GM08714 (cell line): Measurements from ENCODE around the gene HIPK2.

Source experiments
- H3K4me3 ChIP-seq: fragments of 200-500 bp; sonication (Bioruptor generic); 2 replicates; pipeline ENCODE4 v1.5.1; 2014; ENCODE audit warnings: mild to moderate bottlenecking, low read length, inconsistent platforms
- ZNF274 ChIP-seq: IDR thresholded peaks from 2 replicates; pipeline ENCODE4 v1.6.1; 2012; ENCODE audit warnings: mild to moderate bottlenecking, low read depth, low read length

The HIPK2 gene

DNA sequence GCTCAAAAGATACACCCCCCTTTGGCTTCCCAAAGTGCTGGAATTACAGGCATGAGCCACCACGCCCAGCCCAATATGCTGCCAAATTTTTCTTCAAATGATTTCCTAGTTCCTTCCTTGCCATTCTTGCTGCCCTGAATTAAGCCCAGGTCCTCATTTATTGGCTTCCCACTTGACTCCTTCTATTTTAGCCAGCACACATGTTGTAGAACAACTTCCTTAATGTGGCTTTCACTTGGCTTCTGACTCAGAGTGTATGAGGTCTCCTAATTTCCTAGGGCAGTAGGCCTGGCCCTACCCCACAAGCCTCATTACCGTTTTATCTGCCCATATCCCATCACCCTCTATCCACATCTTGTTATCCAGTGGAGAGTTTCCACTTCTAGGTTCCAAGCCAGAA, 21.8 kb upstream of the HIPK2 start:
- H3K4me3 ChIP-seq = no peak overlapping the region
- TF ChIP-seq ZNF274 = no peak

DNA sequence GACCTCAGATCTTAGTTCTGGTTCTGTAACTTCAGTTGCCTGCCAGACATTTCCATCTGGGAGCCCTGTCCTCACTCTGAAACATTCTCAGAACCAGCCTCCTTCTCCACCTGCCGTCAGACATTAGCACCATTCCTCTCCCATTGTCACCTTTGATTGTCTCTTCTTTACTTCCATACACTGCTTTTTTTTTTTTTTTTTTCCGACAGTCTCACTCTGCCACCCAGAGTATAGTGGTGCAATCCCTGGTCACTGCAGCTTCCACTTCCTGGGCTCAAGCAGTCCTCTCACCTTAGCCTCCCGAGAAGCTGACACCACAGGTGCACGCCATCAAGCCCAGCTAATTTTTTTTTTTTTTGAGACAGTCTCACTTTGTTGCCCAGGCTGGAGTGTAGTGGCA, 21.1 kb upstream of the HIPK2 start:
- no peak for TF ChIP-seq ZNF274
- no peak overlapping the region for H3K4me3 ChIP-seq

DNA sequence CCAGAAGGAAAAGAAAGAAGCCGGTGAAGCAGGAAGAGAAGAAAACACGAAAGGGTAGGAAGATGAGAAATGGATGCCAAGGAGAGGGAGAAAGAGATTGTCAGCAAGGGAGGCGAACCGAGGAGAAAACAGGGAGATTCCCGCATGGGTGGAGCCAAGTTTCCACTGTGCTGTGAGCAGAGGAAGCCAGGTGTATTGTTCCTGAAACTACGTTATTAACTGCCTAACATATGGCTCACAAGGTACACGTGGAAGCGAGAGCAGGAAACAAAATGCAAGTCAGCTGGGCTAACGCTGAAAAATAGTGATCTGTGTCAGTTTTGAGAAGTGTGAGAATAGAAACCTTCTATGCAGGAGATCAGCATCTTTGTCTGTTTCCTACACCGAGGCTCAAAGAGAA, 20.4 kb upstream of the HIPK2 start:
- H3K4me3 ChIP-seq = no peak overlapping the region; the same call in 1 of the 2 replicates
- TF ChIP-seq ZNF274 = no peak

DNA sequence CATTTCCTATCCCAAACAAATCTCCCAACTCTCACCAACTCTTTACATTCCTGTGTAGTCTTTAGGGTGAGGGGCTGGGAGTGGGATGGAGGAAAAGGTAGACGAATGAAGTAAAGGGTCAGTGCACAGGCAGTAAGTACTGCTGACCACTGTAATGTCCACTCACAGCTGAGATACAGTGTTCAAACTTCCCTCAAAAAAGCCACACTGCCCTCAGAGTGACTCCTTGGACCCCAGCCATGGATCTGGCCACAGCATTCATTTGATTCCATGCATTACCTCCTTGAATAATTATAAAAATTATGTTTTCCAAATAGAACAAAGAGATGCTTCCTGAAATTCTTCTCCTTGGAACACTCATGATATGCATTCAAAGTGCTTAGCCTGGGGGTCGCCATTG, 19.8 kb upstream of the HIPK2 start:
- H3K4me3 ChIP-seq = no peak overlapping the region
- no peak for TF ChIP-seq ZNF274

DNA sequence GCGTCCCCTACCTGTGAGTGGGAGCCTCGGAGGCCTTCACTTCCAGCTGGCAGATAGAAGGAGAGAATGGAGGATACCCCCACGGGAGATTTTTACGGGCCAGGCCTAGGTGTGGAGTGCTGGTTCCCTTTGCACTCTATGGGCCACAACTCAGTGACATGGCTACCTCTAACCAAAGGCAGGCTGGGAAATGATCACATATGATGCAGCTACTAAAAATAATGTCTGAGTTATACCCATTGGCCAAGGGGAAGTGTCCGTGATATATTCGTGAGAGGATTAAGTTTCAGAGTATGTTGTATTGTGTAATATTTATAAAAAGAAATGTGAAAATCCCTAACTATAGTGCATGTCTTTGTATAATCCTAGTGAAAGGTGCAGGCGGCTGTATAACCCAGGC, 13.5 kb upstream of the HIPK2 start:
- H3K4me3 ChIP-seq = no peak overlapping the region
- no peak for TF ChIP-seq ZNF274

DNA sequence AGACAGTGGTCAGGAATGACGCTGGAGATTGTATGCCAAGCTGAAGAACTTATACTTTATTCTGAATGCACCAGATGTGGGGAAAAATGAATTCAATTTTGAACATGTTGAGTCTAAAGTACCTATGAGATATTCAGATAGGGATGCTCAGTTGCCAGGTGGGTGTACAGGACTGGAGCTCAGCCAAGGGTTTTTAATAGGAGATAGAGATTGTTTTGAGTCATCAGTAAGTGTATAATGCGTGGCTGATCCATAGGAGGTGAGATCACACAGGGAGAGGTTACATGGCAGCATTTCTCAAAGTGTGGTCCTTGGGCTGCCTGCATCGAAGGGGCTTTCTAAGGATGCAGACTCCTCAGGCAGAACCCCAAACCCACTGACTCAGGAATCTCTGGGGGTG, 6.8 kb upstream of the HIPK2 start:
- H3K4me3 ChIP-seq = no peak overlapping the region
- TF ChIP-seq ZNF274 = no peak

DNA sequence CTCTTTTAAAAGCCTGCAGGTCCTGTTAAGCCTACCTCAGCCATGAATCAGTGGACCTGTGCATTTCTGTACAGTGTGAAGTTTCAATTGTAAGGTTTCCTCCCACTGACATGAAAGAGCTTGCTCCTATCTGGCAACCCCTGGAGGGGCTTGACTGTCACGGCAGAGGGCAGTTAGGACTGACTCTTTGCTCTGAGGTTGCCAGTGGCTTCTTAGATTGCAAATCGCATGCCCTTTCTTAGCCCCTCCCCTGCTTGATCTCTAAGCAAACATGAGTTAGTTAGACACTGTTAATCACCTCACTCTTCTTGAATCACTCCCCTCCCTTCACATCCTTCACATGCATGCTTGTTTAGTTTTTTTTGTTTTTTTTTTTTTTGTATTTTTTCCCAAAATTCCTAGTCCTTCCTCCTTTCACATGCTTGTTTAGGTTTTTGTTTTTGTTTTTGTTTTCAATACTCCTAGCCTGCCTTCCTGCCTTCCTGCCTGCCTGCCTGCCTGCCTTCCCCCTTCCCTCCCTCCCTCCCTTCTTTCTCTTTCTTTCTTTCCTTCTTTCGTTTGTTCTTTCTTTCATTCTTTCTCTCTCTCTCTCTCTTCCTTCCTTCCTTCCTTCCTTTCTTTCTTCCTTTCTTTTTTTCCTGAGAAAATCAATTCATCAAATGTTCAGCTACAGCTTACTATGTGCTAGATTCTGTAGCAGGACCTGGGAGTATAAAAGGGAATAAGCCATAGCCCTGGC, 6.0 kb upstream of the HIPK2 start:
- H3K4me3 ChIP-seq = no peak overlapping the region
- TF ChIP-seq ZNF274 = no peak

DNA sequence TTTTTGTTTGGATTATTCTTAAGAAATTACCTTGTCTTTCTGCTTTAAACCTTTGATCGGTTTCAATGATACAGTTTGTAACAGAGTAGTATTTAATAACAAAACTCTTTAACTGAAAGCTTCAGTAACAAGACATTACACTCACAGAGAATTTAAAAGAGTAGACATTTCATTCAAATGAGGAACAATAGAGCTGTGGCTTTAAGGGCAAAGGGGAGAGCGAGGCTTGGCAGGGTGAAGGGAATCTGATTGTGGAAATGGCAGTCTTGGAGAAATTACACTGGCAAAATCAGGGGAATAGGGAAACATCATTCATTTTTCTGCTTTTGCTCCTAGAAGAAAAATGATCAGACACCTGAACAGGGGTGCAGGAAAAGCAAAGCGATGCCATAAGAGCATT, 5.1 kb upstream of the HIPK2 start:
- TF ChIP-seq ZNF274 = no peak
- H3K4me3 ChIP-seq = no peak overlapping the region

DNA sequence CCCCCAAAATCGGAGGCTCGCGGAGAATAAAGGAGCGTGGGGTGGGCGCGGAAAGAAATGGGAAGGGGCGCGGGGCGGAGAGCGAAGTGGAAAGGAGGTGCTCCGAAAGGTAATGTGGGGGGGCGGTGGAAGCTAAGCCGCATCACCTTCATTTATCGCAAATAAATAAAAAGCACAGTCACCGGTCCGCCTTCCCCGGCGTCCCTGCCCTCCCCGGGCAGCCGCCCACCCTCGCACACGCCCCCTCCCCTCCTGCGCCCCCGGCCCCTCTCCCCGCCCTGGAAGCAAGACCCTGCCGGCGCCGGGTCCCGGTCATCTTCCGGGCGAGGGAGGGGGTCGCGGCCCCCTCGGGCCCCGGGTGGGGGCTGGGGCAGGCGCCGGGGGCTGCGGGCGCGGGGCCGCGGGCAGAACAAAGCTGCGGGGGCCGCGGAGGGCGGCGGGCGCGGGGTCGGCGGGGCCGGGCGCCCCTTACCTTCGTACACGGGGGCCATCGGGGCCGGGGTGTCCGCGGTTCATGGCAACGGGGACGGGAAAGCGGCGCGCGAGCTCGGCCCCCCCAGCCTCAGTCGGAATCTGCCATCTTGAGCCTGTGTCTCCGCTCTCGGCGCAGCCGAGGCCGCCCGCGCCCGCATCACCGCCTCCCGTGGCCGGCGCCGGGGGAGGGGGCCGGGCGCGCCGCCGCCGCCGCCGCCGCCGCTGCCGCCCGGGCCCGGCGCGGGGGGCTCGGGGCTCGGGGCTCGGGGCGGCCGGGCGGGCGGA, 486 bp downstream of the HIPK2 start:
- peak overlapping the region; percentile 87 for H3K4me3 ChIP-seq
- TF ChIP-seq ZNF274 = no peak

DNA sequence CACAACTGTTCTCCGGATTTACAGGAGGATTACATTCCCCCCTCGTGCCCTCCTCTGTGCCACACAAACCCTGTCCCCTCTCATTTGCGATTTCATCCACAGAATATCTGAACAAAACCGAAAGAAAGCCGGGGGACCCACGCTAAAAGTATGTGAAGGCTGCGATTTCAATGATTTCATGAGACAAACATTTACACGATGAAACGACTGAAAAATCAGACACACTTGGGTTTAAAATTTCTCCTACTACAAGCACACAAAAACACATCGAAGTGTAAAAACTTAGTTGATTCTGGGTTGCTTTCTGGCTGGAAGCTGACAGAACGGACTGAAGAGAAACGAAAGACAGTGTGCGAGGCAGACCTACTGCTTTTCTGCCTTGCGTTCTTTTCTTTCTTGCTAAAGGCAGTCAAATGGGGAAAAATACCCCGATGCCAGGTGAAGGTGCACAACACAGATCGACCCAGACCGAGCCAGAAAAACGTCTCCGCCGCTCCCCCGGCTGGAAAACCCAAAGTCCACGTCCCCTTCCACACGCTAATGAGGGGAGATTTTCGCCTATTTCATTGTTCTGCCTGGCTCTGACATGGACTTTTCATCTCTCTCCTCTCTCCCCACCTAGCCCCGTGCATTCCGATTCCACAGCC, 1.2 kb downstream of the HIPK2 start:
- H3K4me3 ChIP-seq = peak overlapping the region; percentile 87
- TF ChIP-seq ZNF274 = no peak

DNA sequence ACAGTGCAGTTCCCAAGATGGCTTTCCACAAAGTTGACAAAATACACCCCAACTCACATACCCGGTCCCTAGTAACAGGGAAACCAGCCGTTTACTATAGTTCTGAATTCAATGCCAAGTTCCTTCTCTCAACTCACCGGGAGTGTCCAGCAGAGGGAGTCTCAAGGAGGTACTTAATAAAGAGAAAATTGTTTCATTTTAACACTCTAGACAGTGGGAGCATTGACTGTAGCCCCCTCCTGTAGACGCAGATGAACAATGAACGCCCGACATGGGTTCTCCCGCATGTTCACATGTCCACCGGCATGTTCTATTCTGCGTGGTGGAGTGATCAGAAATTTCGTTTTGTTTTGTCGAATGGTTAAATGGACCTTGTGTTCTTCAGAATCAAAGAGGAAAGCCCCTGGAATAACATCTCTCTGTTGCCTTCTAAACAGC, 1.9 kb downstream of the HIPK2 start:
- TF ChIP-seq ZNF274 = no peak
- peak overlapping the region; percentile 87 for H3K4me3 ChIP-seq

DNA sequence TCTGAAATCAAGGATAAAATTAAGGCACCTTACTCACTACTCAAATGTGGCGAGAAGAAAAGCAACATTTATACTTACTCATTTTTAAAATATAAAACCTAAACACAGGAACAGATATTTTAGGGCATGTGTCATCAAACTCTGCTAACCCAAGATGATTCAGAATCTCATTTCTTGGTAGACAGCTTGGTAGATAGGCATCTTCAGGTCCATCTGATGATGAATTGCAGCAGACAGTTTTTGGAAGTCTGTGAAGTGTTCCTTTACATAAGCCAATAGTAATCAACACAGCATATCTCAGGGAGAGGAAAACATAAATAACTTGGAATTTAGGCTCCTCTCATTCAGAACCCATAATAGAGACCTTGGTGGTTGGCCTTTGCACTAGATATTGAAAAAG, 3.4 kb downstream of the HIPK2 start:
- H3K4me3 ChIP-seq = no peak overlapping the region
- TF ChIP-seq ZNF274 = no peak

DNA sequence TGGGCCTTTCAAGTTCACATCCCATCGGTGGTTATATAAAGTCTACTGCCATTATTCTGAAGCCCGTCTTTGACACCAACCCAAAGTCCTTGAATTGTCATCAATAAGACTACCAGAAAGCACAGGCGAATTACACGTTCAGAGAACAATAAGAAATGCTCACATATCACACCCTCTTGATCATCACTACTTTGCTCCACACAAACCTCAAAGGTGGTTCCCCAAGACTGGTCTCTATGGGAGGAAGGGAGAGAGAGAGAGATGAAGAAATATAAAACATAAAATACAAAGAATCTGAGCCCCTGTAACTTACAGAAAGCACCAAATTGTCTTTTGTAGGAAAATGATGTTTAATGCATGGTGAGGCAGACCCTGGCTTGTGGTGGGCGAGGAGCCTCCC, 4.4 kb downstream of the HIPK2 start:
- H3K4me3 ChIP-seq = no peak overlapping the region; the same call in 1 of the 2 replicates
- TF ChIP-seq ZNF274 = no peak

DNA sequence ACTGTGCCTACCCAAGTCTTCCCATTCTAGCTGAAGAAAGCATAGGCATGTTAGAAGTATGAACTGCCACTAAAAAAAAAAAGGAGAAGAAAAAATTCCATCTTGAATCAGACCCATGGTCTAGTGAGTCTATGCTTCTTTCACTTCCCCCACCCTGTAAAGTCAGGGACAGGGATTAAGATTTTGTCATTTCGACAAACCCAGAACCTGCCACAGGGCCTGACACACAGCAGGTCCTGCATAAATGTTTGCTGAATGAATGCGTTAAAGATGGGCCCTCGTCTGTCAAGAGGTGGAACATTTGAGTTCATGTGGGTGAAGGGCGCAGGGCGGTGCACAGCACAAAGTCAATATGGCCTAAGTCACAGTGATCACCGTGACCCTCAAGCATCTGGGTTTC, 4.9 kb downstream of the HIPK2 start:
- H3K4me3 ChIP-seq = no peak overlapping the region
- TF ChIP-seq ZNF274 = no peak

DNA sequence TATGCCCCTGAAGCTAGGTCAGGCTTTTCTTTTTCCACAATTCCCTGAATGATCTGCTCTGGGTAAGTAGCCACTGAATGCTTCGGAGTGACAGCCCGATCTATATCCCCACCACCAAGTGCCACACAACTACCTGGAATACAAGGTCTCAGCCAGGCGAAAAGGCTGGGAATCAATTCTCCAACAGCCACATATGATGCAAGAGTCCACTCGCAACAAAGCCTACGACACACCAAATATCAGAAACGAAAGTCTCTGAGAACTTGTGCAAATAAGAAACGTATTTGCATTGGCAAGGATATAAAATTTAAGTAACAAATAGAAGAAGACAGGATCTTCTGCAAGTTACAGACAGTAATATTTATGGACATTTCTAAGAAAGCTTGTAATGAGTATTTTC, 5.7 kb downstream of the HIPK2 start:
- TF ChIP-seq ZNF274 = no peak
- no peak overlapping the region for H3K4me3 ChIP-seq
